Hepatocyte (in vitro differentiated cells): Measurements from ENCODE around the gene PATL1.

Source experiments
- EZH2 ChIP-seq: fragments of 200-600 bp; sonication (generic); IDR thresholded peaks from 2 replicates; pipeline ENCODE4 v1.6.1; 2016; ENCODE audit warnings: antibody characterized with exemption, mild to moderate bottlenecking, borderline replicate concordance
- EZH2phosphoT487 ChIP-seq: fragments of 200-600 bp; sonication (generic); IDR thresholded peaks from one replicate; pipeline ENCODE4 v1.6.1; 2018; ENCODE audit warnings: antibody characterized with exemption, mild to moderate bottlenecking, low read depth, moderate library complexity; ENCODE audit not compliant: unreplicated experiment, severe bottlenecking
- TF ChIP-seq, protein P1 (sequence below): fragments of 200-600 bp; sonication (generic); IDR thresholded peaks from 2 replicates; pipeline ENCODE4 v1.5.1; 2016; ENCODE audit warnings: antibody characterized with exemption, mild to moderate bottlenecking; ENCODE audit not compliant: poor library complexity

DNA sequence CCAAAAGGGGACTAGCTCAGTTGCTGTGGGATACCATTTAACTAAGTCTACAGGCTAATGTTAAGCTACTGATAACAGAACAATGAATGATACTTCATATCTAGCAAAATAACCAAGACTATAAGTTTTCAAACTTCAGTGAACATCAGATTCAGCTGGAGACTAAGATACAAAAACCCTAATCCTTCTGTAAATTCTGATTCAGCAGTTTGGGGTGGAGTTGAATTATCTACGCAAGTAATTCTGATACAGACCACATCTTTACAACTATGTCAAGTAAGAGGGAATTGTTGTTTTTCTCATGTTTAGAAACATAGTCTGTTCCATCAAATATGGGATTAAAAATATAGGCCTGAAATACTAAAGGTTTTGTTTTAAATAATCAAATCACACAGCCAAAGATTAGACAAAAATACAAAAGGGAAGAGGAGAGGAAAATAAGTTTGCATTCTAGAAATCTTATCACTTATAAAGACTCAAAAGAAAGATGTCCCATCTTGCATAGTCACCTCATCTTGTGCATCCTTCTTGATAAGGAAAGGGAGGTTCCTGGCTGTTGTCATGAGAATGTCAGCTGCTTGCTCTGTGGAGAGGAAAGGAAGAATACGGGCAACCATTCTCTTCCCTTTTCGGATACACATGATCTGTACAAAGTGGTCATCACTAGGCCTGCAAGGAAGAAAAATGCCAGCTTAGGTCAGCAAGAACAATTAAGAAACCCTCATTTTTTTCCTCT, 21.4 kb downstream of the PATL1 start:
- TF ChIP-seq, protein P1, sequence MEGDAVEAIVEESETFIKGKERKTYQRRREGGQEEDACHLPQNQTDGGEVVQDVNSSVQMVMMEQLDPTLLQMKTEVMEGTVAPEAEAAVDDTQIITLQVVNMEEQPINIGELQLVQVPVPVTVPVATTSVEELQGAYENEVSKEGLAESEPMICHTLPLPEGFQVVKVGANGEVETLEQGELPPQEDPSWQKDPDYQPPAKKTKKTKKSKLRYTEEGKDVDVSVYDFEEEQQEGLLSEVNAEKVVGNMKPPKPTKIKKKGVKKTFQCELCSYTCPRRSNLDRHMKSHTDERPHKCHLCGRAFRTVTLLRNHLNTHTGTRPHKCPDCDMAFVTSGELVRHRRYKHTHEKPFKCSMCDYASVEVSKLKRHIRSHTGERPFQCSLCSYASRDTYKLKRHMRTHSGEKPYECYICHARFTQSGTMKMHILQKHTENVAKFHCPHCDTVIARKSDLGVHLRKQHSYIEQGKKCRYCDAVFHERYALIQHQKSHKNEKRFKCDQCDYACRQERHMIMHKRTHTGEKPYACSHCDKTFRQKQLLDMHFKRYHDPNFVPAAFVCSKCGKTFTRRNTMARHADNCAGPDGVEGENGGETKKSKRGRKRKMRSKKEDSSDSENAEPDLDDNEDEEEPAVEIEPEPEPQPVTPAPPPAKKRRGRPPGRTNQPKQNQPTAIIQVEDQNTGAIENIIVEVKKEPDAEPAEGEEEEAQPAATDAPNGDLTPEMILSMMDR = no peak
- TF ChIP-seq EZH2 = no peak
- no peak for TF ChIP-seq EZH2phosphoT487
